GM11168 (cell line): Measurements from ENCODE around the gene CAPZA1.
"Not testable (repeated sequence)": the region's sequence is repeated elsewhere in the genome, so short reads cannot be mapped to it uniquely, and the experiment has no call there.

Experiments used
- in situ Hi-C: fragments of 300-500 bp; cut with MboI; formaldehyde crosslinking; loops from one replicate; pipeline ENCODE4 v1.12.0; 2022; ENCODE audit warnings: low sequenced_read_pairs; ENCODE audit not compliant: unreplicated experiment

Gene CAPZA1

GRCh38 chr1:112619518-112620376 is at the start of gene CAPZA1:
Gene CAPZA1 (plus strand): TSS chr1:112619832. CDS start chr1:112619845, 13 bp downstream.
- in situ Hi-C loops = loop anchor here (10.0 kb wide), 2 partner anchors 175 to 225 kb away; partner anchors contain the start of gene CTTNBP2NL

- in situ Hi-C loops = no loop called here
Observed at GRCh38 chr1:112575154-112575804, 44.4 kb upstream of the CAPZA1 start.

GRCh38 chr1:112576240-112576639 is 43.4 kb upstream of the CAPZA1 start:
- in situ Hi-C loops = no loop called here

- in situ Hi-C loops = no loop called here
Observed at GRCh38 chr1:112579801-112580510, 39.7 kb upstream of the CAPZA1 start.

- in situ Hi-C loops = no loop called here
Observed at GRCh38 chr1:112581586-112582192, 37.9 kb upstream of the CAPZA1 start.

GRCh38 chr1:112583366-112583765 is 36.3 kb upstream of the CAPZA1 start:
- in situ Hi-C loops = no loop called here

GRCh38 chr1:112589766-112590165 is 29.9 kb upstream of the CAPZA1 start:
- in situ Hi-C loops = no loop called here

GRCh38 chr1:112594208-112594876 is 25.3 kb upstream of the CAPZA1 start:
- in situ Hi-C loops = no loop called here

GRCh38 chr1:112599477-112599876 is 20.2 kb upstream of the CAPZA1 start:
- in situ Hi-C loops = no loop called here

- in situ Hi-C loops = no loop called here
Observed at GRCh38 chr1:112603012-112603411, 16.6 kb upstream of the CAPZA1 start.

GRCh38 chr1:112603541-112603940 is 16.1 kb upstream of the CAPZA1 start:
- in situ Hi-C loops = no loop called here

GRCh38 chr1:112605633-112606327 is 13.9 kb upstream of the CAPZA1 start:
- in situ Hi-C loops = no loop called here

- in situ Hi-C loops = loop anchor here (10.0 kb wide), 2 partner anchors 180 to 220 kb away; partner anchors contain the start of gene CTTNBP2NL
Observed at GRCh38 chr1:112614460-112615065, 5.1 kb upstream of the CAPZA1 start.

GRCh38 chr1:112618114-112618720 is 1.4 kb upstream of the CAPZA1 start:
- in situ Hi-C loops = loop anchor here (10.0 kb wide), 2 partner anchors 177 to 223 kb away; partner anchors contain the start of gene CTTNBP2NL

GRCh38 chr1:112618721-112619517 is 713 bp upstream of the CAPZA1 start, which contains the start of gene ST7L:
Gene ST7L (minus strand): TSS chr1:112619141. CDS start chr1:112619113, 28 bp downstream.
- in situ Hi-C loops = loop anchor here (10.0 kb wide), 2 partner anchors 176 to 224 kb away; partner anchors contain the start of gene CTTNBP2NL

- in situ Hi-C loops = no loop called here
Observed at GRCh38 chr1:112620377-112620695, 704 bp downstream of the CAPZA1 start.

GRCh38 chr1:112624493-112624892 is 4.9 kb downstream of the CAPZA1 start:
- in situ Hi-C loops = not testable (repeated sequence)
